ENCODE measurements around the gene RHOV.

DNA sequence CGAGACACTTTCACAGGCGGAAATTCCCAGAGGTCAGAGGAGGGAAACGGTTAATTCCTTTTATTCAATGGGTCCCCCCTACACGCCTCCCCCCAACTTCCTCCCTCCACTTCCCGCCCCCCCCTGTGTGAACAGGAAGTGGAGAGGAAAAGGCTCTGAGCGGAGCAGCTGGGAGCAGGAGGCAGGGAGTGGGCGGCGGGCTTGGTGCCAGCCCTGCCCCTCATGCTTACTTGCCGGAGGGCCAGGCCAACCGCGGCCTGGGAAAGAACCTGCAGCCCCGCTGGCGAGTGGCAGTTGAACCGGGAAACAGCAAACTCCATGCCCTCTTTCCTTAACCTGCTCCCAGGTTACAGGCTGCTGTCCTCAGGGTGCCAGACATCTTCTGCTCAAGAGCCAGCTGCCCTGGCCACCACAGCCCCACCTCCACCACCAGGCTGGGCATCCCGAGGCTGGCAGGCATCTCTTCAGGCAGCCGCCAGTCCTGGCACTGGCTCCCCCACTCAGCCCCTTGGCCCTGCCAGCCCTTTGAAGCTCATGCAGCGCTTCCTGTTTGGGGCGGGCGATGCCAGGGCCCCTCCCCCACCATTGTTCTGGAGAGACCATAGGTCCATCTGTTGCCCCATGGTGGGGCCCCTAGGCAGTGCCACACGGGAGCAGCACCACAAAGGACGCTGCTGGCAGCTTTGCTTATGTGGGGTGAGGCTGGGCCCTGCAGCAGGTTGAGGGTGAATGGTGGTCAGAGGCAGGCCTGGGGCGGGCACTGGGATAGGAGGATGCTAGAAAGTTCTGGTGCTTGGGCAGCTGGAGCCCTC is 33.2 kb upstream of the RHOV start:
- TF ChIP-seq POLR2A (IDR thresholded peaks at IDR 0.05; ENCODE audit: low read length) (no peak), GATA1 (IDR thresholded peaks at IDR 0.05; ENCODE audit: low read depth, low read length) (no peak)
